Measurements from ENCODE around the gene NDUFS2. TPM values are rescaled to one million over a fixed set of nuclear protein-coding genes. Genes with fewer than 3 reads are reported as not detected.
A peak's percentile ranks its signal among the peaks of the same experiment; 100 is the strongest.

The NDUFS2 gene
- total and polyA plus RNA-seq, 9 of the 15 experiments (the other 6 are each of a cell fraction or from before 2014, with no cell fraction given) = 70.0 to 176 (median 141) TPM

DNA sequence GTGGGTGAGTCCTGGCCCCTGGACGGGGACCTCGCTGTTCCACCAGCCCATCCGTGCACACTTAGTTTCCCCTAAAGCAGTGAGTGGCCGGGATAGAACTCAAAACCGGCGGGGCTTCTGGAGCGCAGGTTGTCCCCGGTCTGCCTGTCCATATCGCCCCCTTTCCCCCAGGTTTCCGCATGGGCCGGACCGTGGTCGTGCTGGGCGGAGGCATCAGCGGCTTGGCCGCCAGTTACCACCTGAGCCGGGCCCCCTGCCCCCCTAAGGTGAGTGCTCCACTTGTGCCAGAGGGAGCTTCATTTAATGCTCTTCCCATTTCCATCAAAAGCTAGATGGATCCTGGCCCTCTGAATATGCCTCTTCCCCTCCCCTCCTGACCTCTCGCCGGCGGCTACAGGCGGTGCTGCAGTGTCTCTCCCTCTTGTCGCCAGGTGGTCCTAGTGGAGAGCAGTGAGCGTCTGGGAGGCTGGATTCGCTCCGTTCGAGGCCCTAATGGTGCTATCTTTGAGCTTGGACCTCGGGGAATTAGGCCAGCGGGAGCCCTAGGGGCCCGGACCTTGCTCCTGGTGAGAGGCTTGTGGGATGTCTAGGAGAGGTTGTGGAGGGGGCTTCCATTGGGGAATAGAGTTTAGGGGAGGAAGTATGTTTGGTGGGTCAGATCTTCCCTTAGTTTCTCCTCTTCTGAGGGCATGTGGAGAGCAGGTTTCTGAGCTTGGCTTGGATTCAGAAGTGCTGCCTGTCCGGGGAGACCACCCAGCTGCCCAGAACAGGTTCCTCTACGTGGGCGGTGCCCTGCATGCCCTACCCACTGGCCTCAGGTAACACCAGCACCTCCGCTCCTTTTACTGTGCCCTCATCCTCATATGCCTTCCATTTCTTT lies 35.3 kb upstream of the NDUFS2 start (continued):
- TF ChIP-seq NKRF (IDR thresholded peaks at IDR 0.05; ENCODE audit: borderline replicate concordance) = no peak
- 0 out of 2 replicates have a peak, but pooled peaks have one; percentile 78 for TF ChIP-seq NR1H2 (CRISPR knock-in tag; IDR thresholded peaks at IDR 0.05)
- TF ChIP-seq NCOA6 (IDR thresholded peaks at IDR 0.05) = no peak
- no peak for TF ChIP-seq SIRT6 (IDR thresholded peaks at IDR 0.05; ENCODE audit: low read depth, low read length)
- TF ChIP-seq KLF1 (tag; IDR thresholded peaks at IDR 0.05) = peak; percentile 98
- TF ChIP-seq SMAD1 (IDR thresholded peaks at IDR 0.05; ENCODE audit: low read depth, low read length, partially characterized antibody) = no peak
- TF ChIP-seq ZNF217 (CRISPR knock-in tag; IDR thresholded peaks at IDR 0.05) = no peak
- 0 out of 2 replicates have a peak, but pooled peaks have one; percentile 55 for TF ChIP-seq FOXK1 (CRISPR knock-in tag; IDR thresholded peaks at IDR 0.05; ENCODE audit: borderline replicate concordance)
- TF ChIP-seq E2F3 (CRISPR knock-in tag; IDR thresholded peaks at IDR 0.05) = no peak
- TF ChIP-seq TRIM25 (IDR thresholded peaks at IDR 0.05; ENCODE audit: borderline replicate concordance) = no peak
- no peak for TF ChIP-seq ZNF780A (CRISPR knock-in tag; IDR thresholded peaks at IDR 0.05)
- no peak for TF ChIP-seq BHLHE40 (IDR thresholded peaks at IDR 0.05; ENCODE audit: low read length)
- no peak for TF ChIP-seq HDAC1 (IDR thresholded peaks at IDR 0.05)
- no peak for TF ChIP-seq DEAF1 (CRISPR knock-in tag; IDR thresholded peaks at IDR 0.05)
- no peak for TF ChIP-seq PHF20 (IDR thresholded peaks at IDR 0.05; ENCODE audit: partially characterized antibody)
- TF ChIP-seq TAF15 (IDR thresholded peaks at IDR 0.05; ENCODE audit: low read depth, low read length) = no peak
- TF ChIP-seq HDAC2 (IDR thresholded peaks at IDR 0.05) = no peak
- TF ChIP-seq ZBTB33 (CRISPR knock-in tag; IDR thresholded peaks at IDR 0.05) = 0 out of 2 replicates have a peak, but pooled peaks have one; percentile 43
- TF ChIP-seq, protein P1, sequence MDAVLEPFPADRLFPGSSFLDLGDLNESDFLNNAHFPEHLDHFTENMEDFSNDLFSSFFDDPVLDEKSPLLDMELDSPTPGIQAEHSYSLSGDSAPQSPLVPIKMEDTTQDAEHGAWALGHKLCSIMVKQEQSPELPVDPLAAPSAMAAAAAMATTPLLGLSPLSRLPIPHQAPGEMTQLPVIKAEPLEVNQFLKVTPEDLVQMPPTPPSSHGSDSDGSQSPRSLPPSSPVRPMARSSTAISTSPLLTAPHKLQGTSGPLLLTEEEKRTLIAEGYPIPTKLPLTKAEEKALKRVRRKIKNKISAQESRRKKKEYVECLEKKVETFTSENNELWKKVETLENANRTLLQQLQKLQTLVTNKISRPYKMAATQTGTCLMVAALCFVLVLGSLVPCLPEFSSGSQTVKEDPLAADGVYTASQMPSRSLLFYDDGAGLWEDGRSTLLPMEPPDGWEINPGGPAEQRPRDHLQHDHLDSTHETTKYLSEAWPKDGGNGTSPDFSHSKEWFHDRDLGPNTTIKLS (IDR thresholded peaks at IDR 0.05; ENCODE audit: borderline replicate concordance, low read depth) = no peak
